Hematopoietic multipotent progenitor cell treated with erythropoietin and hydrocortisone succinate and interleukin-3 and kit ligand, for 6 days (in vitro differentiated cells): ENCODE measurements around the gene SEMA3C.

Experiments used
- DNase-seq: peaks from one replicate; pipeline ENCODE4 v3.0.0-alpha.2; 2015

The SEMA3C gene

DNA sequence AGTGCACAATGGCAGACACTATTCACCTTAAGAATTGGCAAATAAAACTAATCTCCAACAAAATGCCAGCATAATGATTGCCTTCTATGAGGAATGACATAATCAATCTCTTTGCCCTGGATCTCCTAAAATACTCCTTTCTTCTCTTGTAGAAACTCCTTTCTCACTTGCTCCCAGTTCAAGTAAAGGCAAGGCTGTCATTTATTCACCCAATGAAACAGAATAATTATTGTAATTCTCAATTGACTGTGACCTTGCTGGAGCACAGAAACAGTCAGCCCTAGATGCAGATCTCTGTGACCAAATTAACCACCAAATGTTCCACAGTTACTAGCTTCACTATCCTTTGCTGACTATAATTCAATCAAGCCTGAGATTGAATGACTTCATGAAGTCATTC lies 99.3 kb downstream of the SEMA3C start:
- peak; percentile 9 for DNase-seq

DNA sequence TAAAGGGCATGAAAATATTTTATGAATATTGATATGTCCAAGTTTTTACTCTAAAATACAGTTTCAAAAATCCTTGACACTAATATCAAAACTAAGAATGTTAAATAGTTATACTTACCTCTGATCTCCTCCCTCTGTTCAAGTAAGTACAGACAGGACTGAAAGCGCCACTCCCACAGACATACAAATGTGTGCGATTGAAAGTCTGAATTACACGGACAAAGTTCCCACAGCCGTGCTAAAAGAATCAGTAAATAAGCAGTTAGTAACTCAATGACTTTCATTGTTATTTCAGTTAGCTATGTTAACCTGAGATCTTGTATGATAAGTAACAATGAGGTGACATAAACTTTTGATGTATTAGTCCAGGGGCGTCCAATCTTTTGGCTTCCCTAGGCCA lies 100.7 kb downstream of the SEMA3C start:
- DNase-seq, result no peak

DNA sequence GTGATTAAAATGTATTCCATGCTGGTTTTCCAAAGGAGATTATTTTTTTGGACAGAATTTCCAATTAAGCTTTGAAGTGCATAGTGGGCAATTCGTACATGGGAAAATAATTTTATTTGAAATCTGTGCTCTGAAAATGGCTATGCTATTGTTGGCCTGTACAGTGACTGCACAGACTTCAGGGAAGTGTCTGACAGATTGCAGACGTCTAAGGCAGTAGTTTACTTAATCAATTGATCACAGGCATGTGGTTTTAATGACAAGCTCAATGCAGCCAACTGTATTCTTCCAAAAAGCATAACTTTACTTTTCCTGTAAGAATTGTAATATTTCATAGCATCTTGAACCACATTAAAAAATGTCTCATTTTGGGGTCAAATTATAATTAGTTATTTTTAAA lies 102.0 kb downstream of the SEMA3C start:
- peak; percentile 18 for DNase-seq

DNA sequence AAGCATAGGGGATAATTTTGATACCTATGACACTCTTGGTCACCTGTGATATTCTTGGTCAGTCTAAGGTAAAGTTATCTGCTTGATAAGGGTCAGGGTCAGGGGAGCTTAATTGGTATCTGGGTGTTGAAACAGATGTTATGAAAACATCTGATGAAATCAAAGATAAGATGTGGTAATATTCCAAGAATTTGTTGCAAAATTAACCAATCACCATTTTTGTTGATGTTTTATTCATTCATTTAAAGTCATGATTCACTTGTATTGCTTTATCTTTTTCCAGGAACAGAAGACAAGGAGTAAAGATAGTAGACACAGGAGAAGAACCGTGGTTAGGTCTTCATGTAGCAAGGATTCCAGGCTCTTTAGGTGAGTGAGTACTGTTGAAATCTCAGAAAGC lies 103.1 kb downstream of the SEMA3C start:
- DNase-seq, result peak; percentile 23

DNA sequence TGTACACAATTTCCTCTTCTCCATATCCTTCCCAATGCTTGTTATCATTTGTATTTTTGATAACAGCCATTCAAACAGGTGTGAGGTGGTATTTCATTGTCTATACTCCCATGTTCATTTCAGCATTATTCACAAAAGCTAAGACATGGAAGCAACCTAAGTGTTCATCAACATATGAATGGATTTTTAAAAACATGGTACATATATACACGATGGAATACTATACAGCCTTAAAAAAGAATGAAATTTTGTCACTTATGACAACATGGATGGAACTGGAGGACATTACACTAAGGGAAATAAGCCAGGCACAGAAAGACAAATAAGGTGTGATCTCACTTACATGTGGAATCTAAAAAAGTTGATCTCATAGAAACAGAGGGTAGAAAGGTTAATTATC lies 109.3 kb downstream of the SEMA3C start:
- no peak for DNase-seq

DNA sequence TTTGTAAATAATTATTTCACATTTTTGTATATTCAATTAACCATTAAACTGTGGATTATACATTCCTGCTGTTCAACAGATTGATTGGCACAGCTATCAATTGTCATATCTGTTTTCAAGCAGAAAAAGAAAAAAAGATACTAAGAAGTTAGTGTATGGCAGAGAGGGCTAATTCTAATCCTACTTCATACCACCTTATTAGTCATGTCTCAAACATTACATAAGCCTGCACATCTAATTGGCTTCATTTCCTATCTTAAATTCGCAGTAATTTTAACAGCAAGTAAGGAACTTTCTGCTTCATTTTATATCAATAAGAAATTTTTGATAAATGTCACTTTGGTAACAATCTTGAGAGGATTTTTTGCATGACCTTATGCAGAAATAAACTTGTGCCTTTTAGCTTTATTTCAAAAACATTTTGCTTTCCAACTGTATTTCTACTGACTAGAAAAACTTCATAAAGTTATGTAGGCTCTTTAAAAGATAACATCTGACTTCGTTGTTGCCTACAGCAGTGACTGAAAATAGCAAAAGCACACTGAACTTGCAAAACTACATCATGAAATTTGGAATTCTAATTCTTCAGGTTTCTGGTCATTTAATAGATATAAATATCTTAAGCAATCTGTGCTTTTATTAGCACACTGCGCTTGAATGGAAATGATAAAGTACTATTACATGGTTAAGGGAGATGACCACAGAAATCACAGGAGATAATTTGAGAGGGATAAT lies 111.5 kb downstream of the SEMA3C start:
- DNase-seq, result no peak

DNA sequence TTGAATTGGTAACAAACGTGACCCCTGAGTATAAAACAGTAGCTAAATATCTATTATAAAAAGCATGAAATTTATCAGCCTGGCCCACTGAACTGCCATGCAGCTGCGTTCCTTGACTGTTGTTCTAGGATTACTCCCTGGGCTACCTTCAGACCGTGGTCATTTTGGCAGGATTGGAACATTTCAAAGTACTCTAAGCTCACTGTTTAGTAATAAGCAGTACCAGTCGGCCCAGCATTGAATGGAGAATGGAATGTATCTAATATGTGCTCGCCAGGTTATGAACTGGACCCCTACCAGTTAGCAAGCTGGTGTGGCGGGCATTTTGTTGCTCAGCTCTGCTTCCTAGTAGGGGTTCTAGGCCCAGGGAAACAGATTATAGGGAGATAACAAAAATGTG lies 112.2 kb downstream of the SEMA3C start:
- no peak for DNase-seq

DNA sequence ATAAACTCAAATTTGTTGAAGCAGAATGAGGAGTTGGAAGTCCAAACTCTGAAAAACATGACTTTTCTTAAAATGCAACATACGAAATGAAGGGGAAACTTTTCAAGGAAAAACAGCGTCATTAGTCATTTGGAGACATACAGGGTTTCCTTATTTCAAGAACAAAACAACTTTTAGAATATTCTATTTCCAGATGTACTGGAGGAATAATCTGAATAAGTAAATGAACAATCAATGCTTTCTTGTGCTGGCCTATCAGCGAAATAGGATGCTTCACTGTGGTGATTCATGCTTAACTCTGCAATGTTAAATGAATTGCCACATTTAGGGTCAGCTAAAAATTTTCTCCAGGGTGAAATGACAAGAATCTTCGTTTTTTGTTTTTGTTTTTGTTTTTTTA lies 114.3 kb downstream of the SEMA3C start:
- DNase-seq, result no peak

DNA sequence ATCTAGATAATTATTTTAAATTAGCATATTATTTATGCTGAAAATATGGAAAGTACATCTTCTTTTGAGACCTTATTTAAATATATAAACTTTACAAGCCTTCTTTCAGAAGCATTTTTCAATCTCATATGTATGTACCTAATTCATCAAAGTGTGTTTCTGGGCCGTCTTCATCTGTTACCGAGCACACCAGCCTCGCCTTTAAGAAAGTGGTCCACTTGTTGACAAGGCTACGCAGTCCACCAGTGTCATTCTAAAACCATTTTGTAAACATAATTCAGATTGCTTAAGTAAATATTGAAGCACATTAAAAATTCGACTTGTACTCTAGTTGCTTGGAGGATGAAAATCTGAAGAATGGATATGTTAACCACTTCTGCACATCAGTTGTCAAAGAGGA lies 116.3 kb downstream of the SEMA3C start:
- DNase-seq, result no peak

DNA sequence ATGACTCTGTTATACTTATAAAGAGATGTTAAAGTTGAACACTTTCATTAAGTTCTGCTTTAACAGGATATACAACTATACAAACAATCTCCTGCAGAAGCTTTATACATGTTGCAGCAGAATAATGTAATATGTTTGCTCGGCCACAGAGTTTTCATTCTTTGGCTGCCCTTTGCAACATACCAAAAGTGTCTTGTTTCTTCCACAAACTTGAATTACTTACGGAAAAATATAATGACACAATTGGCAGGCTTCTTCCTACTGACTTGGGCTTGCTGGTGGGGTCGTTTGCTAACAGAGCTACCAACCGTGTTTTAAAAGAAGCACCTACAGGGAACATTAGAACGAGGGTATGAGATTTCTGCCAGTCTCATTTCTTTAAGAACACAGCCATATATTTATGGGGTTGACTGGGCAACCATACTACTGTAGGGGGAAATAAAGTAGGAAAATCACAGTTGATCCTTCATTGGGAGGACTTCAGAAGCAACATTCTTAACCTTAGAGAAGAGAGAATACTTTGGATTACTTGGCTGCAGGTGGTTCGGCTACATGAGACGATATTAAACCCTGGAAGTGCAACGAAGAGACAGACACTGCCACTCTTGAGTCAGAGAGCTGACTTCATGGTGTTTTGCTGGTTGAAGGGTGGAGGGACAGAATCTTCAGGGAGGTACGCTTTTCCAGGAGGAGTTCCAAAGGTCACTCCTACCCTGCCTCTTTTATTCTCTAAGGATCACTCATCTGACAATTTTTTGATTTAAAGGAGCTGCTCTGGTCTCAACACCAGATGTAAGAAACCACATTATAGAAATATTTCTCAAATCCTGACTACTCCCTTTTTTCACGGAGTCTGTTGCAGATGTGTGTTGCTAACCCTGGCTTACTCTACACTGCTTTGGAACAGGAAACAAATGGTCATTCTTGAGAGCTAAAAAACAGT lies 123.9 kb downstream of the SEMA3C start:
- no peak for DNase-seq

DNA sequence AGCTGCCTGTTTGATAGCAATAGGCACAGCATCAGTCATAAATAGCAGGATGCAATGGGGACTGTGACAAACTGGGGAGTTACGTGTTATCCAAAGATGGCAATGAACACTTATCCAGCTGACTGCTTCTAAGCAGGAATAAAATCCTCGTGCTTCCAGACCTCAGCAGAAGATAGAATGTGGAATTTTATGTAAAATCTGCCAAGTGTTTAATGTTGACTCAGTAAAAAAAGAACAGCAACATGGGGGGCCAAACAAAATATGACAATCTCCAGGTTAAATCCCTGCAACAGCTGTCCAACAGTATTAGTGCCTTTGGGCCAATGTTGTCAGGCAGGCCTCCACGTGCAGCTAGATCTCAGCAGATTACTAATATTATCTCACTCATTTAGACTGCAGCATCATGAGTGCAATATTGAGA lies 127.3 kb downstream of the SEMA3C start:
- DNase-seq, result no peak

DNA sequence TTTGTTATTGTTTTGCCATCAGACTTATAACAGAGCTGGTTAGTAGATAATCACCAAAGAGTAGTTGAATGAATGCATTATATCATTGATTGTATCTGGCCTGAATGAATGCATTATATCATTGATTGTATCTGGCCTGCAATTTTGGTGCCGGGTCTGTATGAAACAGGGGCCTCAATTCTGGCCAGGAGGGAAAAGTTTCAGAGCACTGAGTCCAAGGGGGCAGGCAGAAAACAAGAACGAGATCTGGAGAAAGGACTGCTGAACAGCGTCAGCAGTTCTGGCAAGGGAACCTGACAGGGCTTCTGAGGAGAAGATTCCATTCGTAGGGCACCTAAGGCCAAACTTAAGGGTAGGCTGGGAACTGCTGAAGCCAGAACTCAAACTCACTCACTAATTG lies 128.0 kb downstream of the SEMA3C start:
- no peak for DNase-seq

DNA sequence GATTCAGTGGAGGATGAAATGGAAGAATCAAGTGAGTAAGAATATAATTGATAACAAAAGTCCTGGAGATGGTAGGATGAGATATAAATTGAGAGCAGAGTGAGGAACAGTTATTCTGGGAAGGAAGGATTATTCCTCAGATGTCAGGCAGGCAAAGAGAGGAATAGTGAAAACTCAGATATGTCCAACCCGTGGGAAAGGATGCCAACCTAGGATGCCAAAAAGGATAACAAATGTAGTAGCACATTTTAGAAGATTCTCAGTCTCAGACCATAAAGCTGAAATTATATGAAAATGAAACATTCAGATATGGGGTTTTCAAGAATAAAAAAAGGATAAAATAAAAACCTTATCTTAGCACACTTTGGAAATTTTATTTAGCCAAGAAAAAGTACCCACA lies 131.1 kb downstream of the SEMA3C start:
- no peak for DNase-seq

DNA sequence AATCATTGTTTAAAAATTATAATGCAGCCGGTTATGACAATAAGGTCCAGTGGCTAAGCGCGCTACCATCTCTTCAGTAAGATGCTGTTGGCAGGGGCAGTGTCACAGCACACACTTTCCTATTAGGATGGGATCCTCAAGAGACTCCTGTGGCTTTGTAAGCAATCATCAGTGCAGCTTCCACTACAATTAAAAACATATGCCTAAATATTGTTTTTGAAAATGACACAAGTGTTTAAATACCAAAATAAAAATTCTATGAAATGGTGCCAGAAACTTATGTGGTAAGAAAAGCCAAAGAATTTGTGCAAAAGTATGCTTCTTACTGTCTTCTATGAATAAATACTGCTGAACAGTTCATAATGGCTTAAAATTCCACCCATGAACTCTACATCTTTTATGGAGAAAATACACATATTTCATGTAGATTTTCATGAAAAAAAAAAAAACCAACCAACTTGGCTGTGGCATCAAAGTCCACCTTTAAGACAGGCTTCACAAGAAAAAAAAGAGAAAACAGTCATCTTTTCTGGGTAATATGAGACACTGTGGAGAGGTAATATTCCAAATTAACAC lies 132.8 kb downstream of the SEMA3C start:
- no peak for DNase-seq

DNA sequence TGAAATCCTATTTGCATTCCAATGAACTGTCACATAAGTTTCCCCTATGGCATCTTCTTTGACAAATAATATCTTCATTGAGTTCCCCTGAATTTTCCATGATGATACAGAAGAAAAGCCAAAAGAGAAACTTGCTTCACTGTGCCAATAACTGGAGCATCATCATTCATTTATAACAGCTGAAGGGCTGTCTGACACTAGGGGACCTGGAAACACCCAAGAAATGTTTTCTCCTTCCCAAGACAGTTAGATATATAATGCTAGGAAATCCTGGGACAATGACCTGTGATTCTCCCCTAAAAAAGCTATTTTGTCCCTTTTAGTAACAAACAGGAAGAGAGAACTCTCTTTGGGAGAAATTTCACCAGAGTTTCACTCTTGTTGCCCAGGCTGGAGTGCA lies 133.6 kb downstream of the SEMA3C start:
- no peak for DNase-seq

DNA sequence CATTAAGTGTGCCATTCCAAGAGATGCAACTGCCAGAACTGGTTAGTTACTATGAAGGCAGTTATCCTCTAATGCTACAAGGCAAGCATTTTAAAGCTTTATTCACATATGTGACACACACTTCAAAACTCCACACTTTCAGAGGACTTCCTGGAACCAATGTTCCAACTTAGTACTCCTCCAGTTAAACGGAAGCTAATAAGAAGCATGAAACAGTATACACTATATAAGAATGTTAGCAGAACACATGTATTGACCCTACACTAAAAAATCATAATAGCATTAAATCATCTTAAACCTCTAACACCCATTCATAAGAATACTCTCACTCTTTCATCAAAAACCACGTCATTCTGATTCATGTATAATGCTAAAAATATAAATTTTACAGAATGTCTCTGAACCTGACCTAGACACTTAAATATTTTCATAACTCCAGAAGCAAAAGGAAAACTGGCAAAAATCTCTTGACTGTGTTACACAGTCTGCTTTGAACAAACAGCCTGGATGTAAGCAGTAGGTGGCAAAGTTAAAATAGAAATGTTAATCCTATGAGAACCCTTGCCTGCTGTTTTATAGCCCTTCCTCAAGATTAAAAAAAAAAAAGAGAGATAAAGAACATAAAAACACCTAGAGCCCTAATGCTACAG lies 135.0 kb downstream of the SEMA3C start:
- no peak for DNase-seq

DNA sequence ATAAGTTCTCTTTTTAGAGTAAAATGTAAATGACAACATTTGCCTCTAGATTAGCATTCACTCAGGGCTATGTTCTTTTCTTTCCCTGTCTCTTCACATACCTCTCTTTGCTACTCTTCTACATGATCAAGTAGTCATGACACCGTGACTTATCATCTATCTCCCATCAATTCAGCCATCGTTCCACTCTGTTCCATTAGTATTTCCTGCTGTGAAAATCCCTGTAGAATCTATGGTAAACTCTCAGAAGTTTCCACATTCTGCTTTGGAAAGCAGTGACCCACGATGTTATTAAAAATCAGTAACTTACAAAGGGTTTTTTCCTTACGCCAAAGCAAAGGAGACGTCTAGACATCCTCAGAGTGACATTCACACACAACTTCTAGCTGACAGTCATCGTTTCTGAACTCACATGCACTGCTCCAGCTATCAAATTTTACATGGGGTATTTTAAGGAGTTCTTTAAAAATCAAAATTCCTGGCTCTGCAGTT lies 135.6 kb downstream of the SEMA3C start:
- DNase-seq, result no peak

DNA sequence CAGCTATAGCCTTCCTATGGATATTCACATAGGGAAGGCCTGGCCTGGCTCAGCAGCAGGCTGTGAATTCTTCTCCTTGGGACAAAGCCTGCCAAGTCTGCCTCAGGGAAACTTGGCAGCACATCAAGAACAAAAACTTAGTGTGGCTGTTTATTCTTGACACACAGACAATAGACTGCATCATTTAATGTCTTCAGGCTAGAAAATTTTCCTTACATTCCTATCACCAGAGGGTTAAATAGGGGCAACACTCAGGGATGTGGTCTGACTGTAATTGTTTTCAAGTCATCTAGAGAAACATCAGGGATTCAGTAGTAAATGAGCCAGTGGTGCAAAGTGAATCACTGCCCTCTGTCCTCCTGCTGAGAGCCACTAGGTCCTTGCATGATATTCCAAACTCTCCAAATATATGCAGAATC lies 137.3 kb downstream of the SEMA3C start:
- DNase-seq, result no peak

DNA sequence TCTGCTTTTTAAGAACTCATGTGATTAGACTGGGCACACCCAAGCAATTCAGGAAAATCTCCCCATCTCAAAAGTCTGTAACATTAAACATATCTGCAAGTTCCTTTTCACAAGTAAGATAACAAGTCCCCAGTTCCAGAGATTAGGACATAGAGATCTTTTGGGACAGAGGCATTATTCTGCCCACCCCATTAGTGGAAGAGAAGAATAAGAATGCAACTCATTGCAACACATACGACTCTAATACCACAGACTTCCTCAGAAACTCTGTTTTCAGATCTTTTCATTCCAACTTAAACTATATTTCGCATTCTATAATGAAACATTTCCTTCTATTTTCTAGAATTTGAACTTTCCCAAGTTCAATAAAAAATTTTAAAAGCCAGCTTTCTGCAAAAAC lies 137.7 kb downstream of the SEMA3C start:
- DNase-seq, result no peak

DNA sequence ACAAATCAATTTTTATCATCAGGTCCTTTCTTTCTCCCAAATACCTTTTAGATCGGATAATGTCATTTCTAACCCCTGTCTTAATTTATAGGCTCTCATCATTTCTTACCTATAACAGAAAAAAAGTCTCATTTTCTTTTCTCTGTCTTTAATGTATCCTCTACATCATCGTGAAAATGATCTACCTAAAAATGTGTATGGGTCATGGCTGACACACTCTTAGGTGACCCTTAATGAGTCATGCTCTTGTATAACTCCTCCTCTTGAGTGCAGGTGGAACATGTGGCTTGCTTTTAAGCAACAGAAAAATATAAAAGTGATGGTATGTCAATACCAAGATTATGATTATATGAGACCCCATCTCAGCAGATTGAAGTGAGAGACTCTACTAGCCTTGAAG lies 139.4 kb downstream of the SEMA3C start:
- DNase-seq, result no peak

DNA sequence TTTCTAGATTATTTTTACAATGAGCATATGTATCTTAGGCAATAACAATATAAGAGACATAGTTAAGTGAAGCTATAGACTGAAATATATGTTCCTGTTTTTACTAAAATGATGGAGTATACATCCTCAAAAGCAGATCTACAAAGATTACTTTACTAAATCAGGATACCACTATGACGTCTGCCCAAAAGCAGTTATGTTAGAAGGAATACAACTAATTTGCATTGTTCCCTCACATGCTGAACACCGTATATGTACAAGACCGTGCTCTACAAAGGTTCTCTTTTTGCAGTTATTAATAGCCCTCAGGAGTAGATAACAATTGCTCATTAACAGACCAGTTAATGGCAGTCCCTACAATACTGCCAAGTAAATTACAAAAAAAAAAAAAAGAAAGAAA lies 143.0 kb downstream of the SEMA3C start:
- no peak for DNase-seq

DNA sequence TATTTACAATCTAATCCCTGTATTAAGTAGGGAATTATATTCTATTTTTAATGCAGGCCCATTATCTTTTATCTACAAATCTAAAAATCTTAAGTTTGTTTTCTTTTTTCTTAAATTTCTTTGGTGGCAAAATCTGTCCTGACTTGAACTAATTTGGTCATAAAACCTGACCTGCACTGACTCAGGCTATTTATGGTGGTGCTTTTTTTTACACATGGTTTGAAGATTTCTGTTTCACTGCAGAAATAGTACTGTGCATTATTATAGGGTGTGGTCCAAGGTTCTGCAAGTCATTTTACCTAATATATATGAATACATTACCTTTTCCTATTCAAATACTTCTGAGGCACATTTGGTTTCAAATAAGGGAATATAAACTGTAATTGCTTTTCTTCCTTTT lies 143.4 kb downstream of the SEMA3C start:
- no peak for DNase-seq

DNA sequence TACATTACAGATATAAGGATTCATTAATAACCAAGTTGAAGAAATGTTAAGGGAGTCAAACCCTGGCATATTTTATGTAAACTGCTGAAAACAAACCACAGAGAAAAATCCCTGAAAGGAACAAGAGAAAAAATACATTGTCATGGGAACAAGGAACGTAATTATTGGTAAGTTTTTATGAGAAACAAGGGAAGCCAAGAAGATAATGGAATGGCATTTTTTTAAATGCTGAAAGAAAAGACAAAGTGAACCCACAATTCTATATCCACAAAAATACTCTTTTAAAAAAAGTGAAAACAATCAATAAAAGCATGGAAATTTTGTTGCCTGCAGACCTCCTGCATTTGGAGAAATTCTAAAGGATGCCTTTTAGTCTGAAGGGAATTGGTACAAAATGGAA lies 144.0 kb downstream of the SEMA3C start:
- DNase-seq, result no peak
